ENCODE measurements around the gene MIAT.
A peak's percentile ranks its signal among the peaks of the same experiment; 100 is the strongest.

- TF ChIP-seq POLR2A (IDR thresholded peaks at IDR 0.05; ENCODE audit: low read depth, low read length), result no peak
- no peak for TF ChIP-seq SPI1 (IDR thresholded peaks at IDR 0.05; ENCODE audit: low read depth, low read length)
- TF ChIP-seq TAF1 (IDR thresholded peaks at IDR 0.05; ENCODE audit: low read depth, low read length), result no peak
- TF ChIP-seq POLR2AphosphoS5 (IDR thresholded peaks at IDR 0.05; ENCODE audit: low read depth, low read length), result peak; percentile 59; the same call in 1 of the 2 replicates
Observed at GRCh38 chr22:26610072-26610958, 47.1 kb upstream of the MIAT start.

Data from GM12891 (cell line).